HFFc6 (cell line): Measurements from ENCODE around the gene OSGIN1. TPM values are rescaled to one million over a fixed set of nuclear protein-coding genes. Genes with fewer than 3 reads are reported as not detected.
"Not testable (repeated sequence)": the region's sequence is repeated elsewhere in the genome, so short reads cannot be mapped to it uniquely, and the experiment has no call there.

Experiments
- DNase-seq: peaks from one replicate; pipeline ENCODE4 v3.0.0-alpha.2; 2018
- H3K27ac Mint-ChIP-seq: 2 replicates; pipeline ENCODE4 v1.8.0; 2020; ENCODE audit warnings: mild to moderate bottlenecking, mixed read lengths
- H3K27me3 Mint-ChIP-seq: 2 replicates; pipeline ENCODE4 v1.8.0; 2021; ENCODE audit warnings: mild to moderate bottlenecking, moderate library complexity, mixed read lengths; ENCODE audit not compliant: insufficient read depth
- H3K36me3 Mint-ChIP-seq: 2 replicates; pipeline ENCODE4 v1.8.0; 2021; ENCODE audit warnings: low read depth, mixed read lengths
- H3K4me1 Mint-ChIP-seq: 2 replicates; pipeline ENCODE4 v1.8.0; 2020; ENCODE audit warnings: low read depth, mixed read lengths
- H3K4me3 Mint-ChIP-seq: 2 replicates; pipeline ENCODE4 v1.8.0; 2020; ENCODE audit warnings: mild to moderate bottlenecking, moderate library complexity, mixed read lengths
- H3K9me3 Mint-ChIP-seq: 2 replicates; pipeline ENCODE4 v1.8.0; 2020; ENCODE audit warnings: mild to moderate bottlenecking, mixed read lengths
- CTCF ChIP-seq: fragments of 200-600 bp; sonication (generic); IDR thresholded peaks from 2 replicates; pipeline ENCODE4 v1.5.0; 2021; ENCODE audit warnings: antibody characterized with exemption, mild to moderate bottlenecking
- total RNA-seq, 6 experiments: library from RNA; stranded (reverse); fragmentation: NEBNext Ultra II Directional; extraction: Animal tissue kit (Norgen Biotek cat#: 25700); gene quantifications; 2 replicates in 1 of 6; 3 replicates in 5 of 6; pipeline ENCODE4 v1.2.3, GENCODE V29; 2021

Gene OSGIN1
- total RNA-seq, 6 experiments from 2014 or later, result 3.9 to 8.6 (median 7.7) TPM

GRCh38 chr16:83946154-83946780, 6.8 kb upstream of the OSGIN1 start:
- H3K4me1 Mint-ChIP-seq, result no peaks in the 10 kb centered on the region
- H3K27ac Mint-ChIP-seq, result no peak overlapping the region
- H3K4me3 Mint-ChIP-seq, result no peak overlapping the region
- peaks cover 20% of the 10 kb centered on the region for H3K27me3 Mint-ChIP-seq
- DNase-seq, result no peak
- H3K9me3 Mint-ChIP-seq, result peaks cover 5% of the 10 kb centered on the region
- TF ChIP-seq CTCF, result no peak
- no peaks in the 10 kb centered on the region for H3K36me3 Mint-ChIP-seq

- Mint-ChIP-seq H3K4me3 (no peak overlapping the region), H3K9me3 (peaks cover 7% of the 10 kb centered on the region), H3K4me1 (no peaks in the 10 kb centered on the region), H3K27ac (no peak overlapping the region), H3K27me3 (peaks cover 20% of the 10 kb centered on the region), H3K36me3 (no peaks in the 10 kb centered on the region)
- no peak for DNase-seq
- no peak for TF ChIP-seq CTCF
Observed at GRCh38 chr16:83946781-83947566, 6.1 kb upstream of the OSGIN1 start.

GRCh38 chr16:83947642-83948234, 5.3 kb upstream of the OSGIN1 start:
- no peak overlapping the region for H3K27ac Mint-ChIP-seq
- H3K36me3 Mint-ChIP-seq, result no peaks in the 10 kb centered on the region
- H3K4me1 Mint-ChIP-seq, result no peaks in the 10 kb centered on the region
- H3K27me3 Mint-ChIP-seq, result peaks cover 20% of the 10 kb centered on the region
- DNase-seq, result no peak
- H3K9me3 Mint-ChIP-seq, result peaks cover 7% of the 10 kb centered on the region
- TF ChIP-seq CTCF, result no peak
- H3K4me3 Mint-ChIP-seq, result no peak overlapping the region

- Mint-ChIP-seq H3K4me3 (no peak overlapping the region), H3K27me3 (peaks cover 16% of the 10 kb centered on the region), H3K4me1 (peaks cover 5% of the 10 kb centered on the region), H3K27ac (no peak overlapping the region), H3K9me3 (peaks cover 7% of the 10 kb centered on the region), H3K36me3 (no peaks in the 10 kb centered on the region)
- no peak for TF ChIP-seq CTCF
- no peak for DNase-seq
Observed at GRCh38 chr16:83948914-83949723, 3.9 kb upstream of the OSGIN1 start.

GRCh38 chr16:83949724-83950001, 3.4 kb upstream of the OSGIN1 start:
- no peak for DNase-seq
- Mint-ChIP-seq H3K4me3 (no peak overlapping the region), H3K4me1 (peaks cover 11% of the 10 kb centered on the region), H3K27me3 (peaks cover 14% of the 10 kb centered on the region), H3K9me3 (peaks cover 7% of the 10 kb centered on the region), H3K27ac (no peak overlapping the region), H3K36me3 (no peaks in the 10 kb centered on the region)
- no peak for TF ChIP-seq CTCF

GRCh38 chr16:83950862-83951399, 2.1 kb upstream of the OSGIN1 start:
- not testable (repeated sequence) for H3K4me3 Mint-ChIP-seq, H3K36me3 Mint-ChIP-seq, H3K9me3 Mint-ChIP-seq, H3K27me3 Mint-ChIP-seq, DNase-seq, H3K27ac Mint-ChIP-seq
- H3K4me1 Mint-ChIP-seq, result peaks cover 14% of the 10 kb centered on the region
